Dermis blood vessel endothelial cell (primary cell): ENCODE results near the gene SNRNP25. TPM values are rescaled to one million over a fixed set of nuclear protein-coding genes. Genes with fewer than 3 reads are reported as not detected.
"Not testable (repeated sequence)": the region's sequence is repeated elsewhere in the genome, so short reads cannot be mapped to it uniquely, and the experiment has no call there.

Experiments
- DNase-seq: peaks from one replicate; pipeline ENCODE4 v3.0.0; 2010
- total RNA-seq: library from RNA; depleted of rRNA; stranded (reverse); fragments of >200 nt; gene quantifications from 2 replicates; pipeline ENCODE4 v1.2.3, GENCODE V29; 2014

The SNRNP25 gene
- total RNA-seq: 17.9 and 25.9 TPM in 2 replicates

- DNase-seq: peak; percentile 98
Observed at GRCh38 chr16:53346-54236, at the start of gene SNRNP25, which contains the start of gene POLR3K. TSS of gene SNRNP25 (plus strand) at chr16:53828. CDS start at chr16:54017, 189 bp downstream. TSS of gene POLR3K (minus strand) at chr16:53608. CDS start at chr16:53586, 22 bp downstream.

- DNase-seq: peak; percentile 15
Observed at GRCh38 chr16:9903-10665, 43.5 kb upstream of the SNRNP25 start.

- DNase-seq: not testable (repeated sequence)
Observed at GRCh38 chr16:10772-11171, 42.9 kb upstream of the SNRNP25 start.

- not testable (repeated sequence) for DNase-seq
Observed at GRCh38 chr16:17062-17765, 36.4 kb upstream of the SNRNP25 start.

- DNase-seq: not testable (repeated sequence)
Observed at GRCh38 chr16:20886-21285, 32.7 kb upstream of the SNRNP25 start.

GRCh38 chr16:24151-24550, 29.5 kb upstream of the SNRNP25 start:
- DNase-seq: not testable (repeated sequence)

GRCh38 chr16:25926-26348, 27.7 kb upstream of the SNRNP25 start:
- not testable (repeated sequence) for DNase-seq

GRCh38 chr16:30627-31026, 23.0 kb upstream of the SNRNP25 start:
- DNase-seq: not testable (repeated sequence)

- not testable (repeated sequence) for DNase-seq
Observed at GRCh38 chr16:33154-33876, 20.3 kb upstream of the SNRNP25 start.

GRCh38 chr16:33877-34647, 19.6 kb upstream of the SNRNP25 start:
- DNase-seq: no peak

GRCh38 chr16:34648-34987, 19.0 kb upstream of the SNRNP25 start:
- DNase-seq: no peak

GRCh38 chr16:35011-35677, 18.5 kb upstream of the SNRNP25 start:
- no peak for DNase-seq

- DNase-seq: no peak
Observed at GRCh38 chr16:35678-36305, 17.8 kb upstream of the SNRNP25 start.

GRCh38 chr16:36336-36984, 17.2 kb upstream of the SNRNP25 start:
- DNase-seq: no peak

GRCh38 chr16:37511-37910, 16.1 kb upstream of the SNRNP25 start:
- no peak for DNase-seq

- not testable (repeated sequence) for DNase-seq
Observed at GRCh38 chr16:38206-38605, 15.4 kb upstream of the SNRNP25 start.

GRCh38 chr16:38941-39892, 14.4 kb upstream of the SNRNP25 start:
- no peak for DNase-seq

GRCh38 chr16:41439-42068, 12.1 kb upstream of the SNRNP25 start:
- no peak for DNase-seq
